Esophagus squamous epithelium (tissue), 4 donors: ENCODE results near the gene ANP32A.

Experiments
- POLR2A ChIP-seq, 4 donors: fragments of 450-650 bp; IDR thresholded peaks; one replicate each; pipeline ENCODE4 v1.6.1; 2017; ENCODE audit warnings: antibody characterized with exemption in 4 of 4, mild to moderate bottlenecking in 4 of 4, moderate library complexity in 3 of 4
- TF ChIP-seq, protein P1 (sequence below), 6 experiments: fragments of 450-650 bp in 4 of 6; fragments of 200-600 bp in 2 of 6; sonication (generic) in 2 of 6; IDR thresholded peaks; one replicate each; pipeline ENCODE4 v1.5.1; 2016 to 2019; ENCODE audit warnings: antibody characterized with exemption in 6 of 6, mild to moderate bottlenecking in 4 of 6, moderate library complexity in 4 of 6

DNA sequence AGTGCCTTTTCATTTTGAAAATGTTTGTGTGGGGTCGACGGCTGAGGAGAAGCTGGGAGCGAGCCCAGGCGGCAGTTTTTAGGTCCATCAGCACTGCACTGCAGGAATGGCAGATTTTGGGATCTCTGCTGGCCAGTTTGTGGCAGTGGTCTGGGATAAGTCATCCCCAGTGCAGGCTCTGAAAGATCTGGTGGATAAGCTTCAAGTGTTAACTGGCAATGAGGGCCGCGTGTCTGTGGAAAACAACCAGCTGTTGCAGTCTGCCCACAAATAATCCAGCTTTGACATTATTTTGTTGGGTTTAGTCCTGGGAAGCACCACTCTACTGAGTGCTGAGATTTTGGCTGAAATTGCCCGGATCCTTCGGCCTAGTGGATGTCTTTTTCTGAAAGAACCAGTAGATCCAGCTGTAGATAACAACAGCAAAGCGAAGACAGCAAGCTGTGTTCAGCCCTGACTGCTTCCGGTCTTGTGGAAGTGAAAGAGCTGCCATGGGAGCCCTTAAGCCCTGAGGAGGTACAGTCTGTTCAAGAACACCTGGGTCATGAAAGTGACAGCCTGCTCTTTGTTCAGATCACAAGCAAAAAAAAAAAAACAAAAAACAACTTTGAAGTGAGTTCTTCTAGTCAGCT lies 13.1 kb upstream of the ANP32A start:
- TF ChIP-seq POLR2A (IDR thresholded peaks at IDR 0.05), result no peak
- TF ChIP-seq, protein P1, sequence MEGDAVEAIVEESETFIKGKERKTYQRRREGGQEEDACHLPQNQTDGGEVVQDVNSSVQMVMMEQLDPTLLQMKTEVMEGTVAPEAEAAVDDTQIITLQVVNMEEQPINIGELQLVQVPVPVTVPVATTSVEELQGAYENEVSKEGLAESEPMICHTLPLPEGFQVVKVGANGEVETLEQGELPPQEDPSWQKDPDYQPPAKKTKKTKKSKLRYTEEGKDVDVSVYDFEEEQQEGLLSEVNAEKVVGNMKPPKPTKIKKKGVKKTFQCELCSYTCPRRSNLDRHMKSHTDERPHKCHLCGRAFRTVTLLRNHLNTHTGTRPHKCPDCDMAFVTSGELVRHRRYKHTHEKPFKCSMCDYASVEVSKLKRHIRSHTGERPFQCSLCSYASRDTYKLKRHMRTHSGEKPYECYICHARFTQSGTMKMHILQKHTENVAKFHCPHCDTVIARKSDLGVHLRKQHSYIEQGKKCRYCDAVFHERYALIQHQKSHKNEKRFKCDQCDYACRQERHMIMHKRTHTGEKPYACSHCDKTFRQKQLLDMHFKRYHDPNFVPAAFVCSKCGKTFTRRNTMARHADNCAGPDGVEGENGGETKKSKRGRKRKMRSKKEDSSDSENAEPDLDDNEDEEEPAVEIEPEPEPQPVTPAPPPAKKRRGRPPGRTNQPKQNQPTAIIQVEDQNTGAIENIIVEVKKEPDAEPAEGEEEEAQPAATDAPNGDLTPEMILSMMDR (IDR thresholded peaks at IDR 0.05), result no peak
